B cell (primary cell): ENCODE data around the gene ARRDC5.
"Not testable (repeated sequence)": the region's sequence is repeated elsewhere in the genome, so short reads cannot be mapped to it uniquely, and the experiment has no call there.

Source experiments
- EZH2 ChIP-seq: IDR thresholded peaks from 2 replicates; pipeline ENCODE4 v1.6.1; 2012; ENCODE audit warnings: borderline replicate concordance, low read depth, mild to moderate bottlenecking, moderate library complexity, low read length; ENCODE audit not compliant: insufficient read depth, poor library complexity, severe bottlenecking
- TF ChIP-seq, protein P1 (sequence below): fragments of 200-600 bp; IDR thresholded peaks from one replicate; pipeline ENCODE4 v1.8.0; 2022; ENCODE audit warnings: antibody characterized with exemption, mild to moderate bottlenecking

- not testable (repeated sequence) for TF ChIP-seq EZH2
- TF ChIP-seq, protein P1, sequence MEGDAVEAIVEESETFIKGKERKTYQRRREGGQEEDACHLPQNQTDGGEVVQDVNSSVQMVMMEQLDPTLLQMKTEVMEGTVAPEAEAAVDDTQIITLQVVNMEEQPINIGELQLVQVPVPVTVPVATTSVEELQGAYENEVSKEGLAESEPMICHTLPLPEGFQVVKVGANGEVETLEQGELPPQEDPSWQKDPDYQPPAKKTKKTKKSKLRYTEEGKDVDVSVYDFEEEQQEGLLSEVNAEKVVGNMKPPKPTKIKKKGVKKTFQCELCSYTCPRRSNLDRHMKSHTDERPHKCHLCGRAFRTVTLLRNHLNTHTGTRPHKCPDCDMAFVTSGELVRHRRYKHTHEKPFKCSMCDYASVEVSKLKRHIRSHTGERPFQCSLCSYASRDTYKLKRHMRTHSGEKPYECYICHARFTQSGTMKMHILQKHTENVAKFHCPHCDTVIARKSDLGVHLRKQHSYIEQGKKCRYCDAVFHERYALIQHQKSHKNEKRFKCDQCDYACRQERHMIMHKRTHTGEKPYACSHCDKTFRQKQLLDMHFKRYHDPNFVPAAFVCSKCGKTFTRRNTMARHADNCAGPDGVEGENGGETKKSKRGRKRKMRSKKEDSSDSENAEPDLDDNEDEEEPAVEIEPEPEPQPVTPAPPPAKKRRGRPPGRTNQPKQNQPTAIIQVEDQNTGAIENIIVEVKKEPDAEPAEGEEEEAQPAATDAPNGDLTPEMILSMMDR, result not testable (repeated sequence)
These were observed 56.7 kb downstream of the ARRDC5 start for GRCh38 chr19:4845975-4846374.
